Activated CD8-positive, alpha-beta memory T cell treated with anti-CD3 and anti-CD28 coated beads for 48 hours (primary cell): Measurements from ENCODE around the gene HDAC11.

Experiments used
- DNase-seq, 3 experiments: peaks; one replicate each; pipeline ENCODE4 v3.0.0-alpha.2; 2020; ENCODE audit warnings: low read depth in 2 of 3, low spot score in 2 of 3

Gene HDAC11

GRCh38 chr3:13540297-13540995, 60.3 kb downstream of the HDAC11 start:
- DNase-seq = no peak

GRCh38 chr3:13541691-13542090, 61.6 kb downstream of the HDAC11 start:
- no peak for DNase-seq

GRCh38 chr3:13542142-13542541, 62.0 kb downstream of the HDAC11 start:
- DNase-seq = no peak

- DNase-seq = no peak
Observed at GRCh38 chr3:13543253-13543652, 63.1 kb downstream of the HDAC11 start.

- DNase-seq = peak; percentile 33 to 57 (median 56)
Observed at GRCh38 chr3:13544293-13544831, 64.3 kb downstream of the HDAC11 start.

- no peak for DNase-seq
Observed at GRCh38 chr3:13544951-13545651, 65.0 kb downstream of the HDAC11 start.

GRCh38 chr3:13545952-13546454, 65.9 kb downstream of the HDAC11 start:
- DNase-seq = no peak

GRCh38 chr3:13546667-13547171, 66.6 kb downstream of the HDAC11 start:
- no peak for DNase-seq

GRCh38 chr3:13547591-13548371, 67.7 kb downstream of the HDAC11 start:
- no peak for DNase-seq

GRCh38 chr3:13548696-13549622, 68.9 kb downstream of the HDAC11 start, which contains the start of gene FBLN2:
TSS of gene FBLN2 (plus strand) at chr3:13549125. CDS start at chr3:13570356, 21,231 bp downstream.
- DNase-seq = no peak

- no peak for DNase-seq
Observed at GRCh38 chr3:13549623-13550422, 69.7 kb downstream of the HDAC11 start.

- DNase-seq = no peak
Observed at GRCh38 chr3:13550423-13550690, 70.3 kb downstream of the HDAC11 start.

GRCh38 chr3:13550791-13551360, 70.8 kb downstream of the HDAC11 start:
- DNase-seq = no peak

GRCh38 chr3:13552857-13553652, 72.9 kb downstream of the HDAC11 start:
- DNase-seq = no peak

- no peak for DNase-seq
Observed at GRCh38 chr3:13553686-13554085, 73.6 kb downstream of the HDAC11 start.

- DNase-seq = no peak
Observed at GRCh38 chr3:13555753-13556152, 75.6 kb downstream of the HDAC11 start.
